Activated CD4-positive, alpha-beta T cell treated with anti-CD3 and anti-CD28 coated beads for 36 hours (primary cell): Measurements from ENCODE around the gene KLHDC4. TPM values are rescaled to one million over a fixed set of nuclear protein-coding genes. Genes with fewer than 3 reads are reported as not detected.
"Not testable (repeated sequence)": the region's sequence is repeated elsewhere in the genome, so short reads cannot be mapped to it uniquely, and the experiment has no call there.

Experiments
- ATAC-seq: fragments of 200-7000 bp; cut with Tn5 transposase; one replicate; pipeline ENCODE4 v1.10.0; 2021; ENCODE audit warnings: mild to moderate bottlenecking, moderate library complexity
- CTCF ChIA-PET: fragments of 350-600 bp; sonication (Branson Sonifier 250); formaldehyde crosslinking; loops from one replicate; lab custom pipeline; 2021; ENCODE audit warnings: antibody characterized with exemption; lab: Charles Lee
- POLR2A ChIA-PET: fragments of 350-600 bp; sonication (Branson Sonifier 250); formaldehyde crosslinking; loops from one replicate; lab custom pipeline; 2021; ENCODE audit warnings: antibody characterized with exemption, inconsistent platforms; lab: Charles Lee
- DNase-seq: peaks from one replicate; pipeline ENCODE4 v3.0.0-alpha.2; 2020
- H3K27ac Mint-ChIP-seq: one replicate; pipeline ENCODE4 v1.8.0; 2021; ENCODE audit warnings: mixed read lengths
- H3K27me3 Mint-ChIP-seq: one replicate; pipeline ENCODE4 v1.8.0; 2021; ENCODE audit warnings: mixed read lengths
- H3K36me3 Mint-ChIP-seq: one replicate; pipeline ENCODE4 v1.8.0; 2021; ENCODE audit warnings: low read depth, mixed read lengths
- H3K4me1 Mint-ChIP-seq: one replicate; pipeline ENCODE4 v1.8.0; 2021; ENCODE audit warnings: mixed read lengths
- H3K4me3 Mint-ChIP-seq: one replicate; pipeline ENCODE4 v1.8.0; 2021; ENCODE audit warnings: mild to moderate bottlenecking, moderate library complexity, mixed read lengths
- H3K9me3 Mint-ChIP-seq: one replicate; pipeline ENCODE4 v1.8.0; 2021; ENCODE audit warnings: low read depth, mixed read lengths
- intact Hi-C, 2 experiments: fragments of 100-400 bp; cut with DNase I in 1 of 2; cut with micrococcal nuclease in 1 of 2; formaldehyde crosslinking; loops; one replicate each; pipeline versions ENCODE4 v1.14.2 to v1.15.1; 2022 to 2024; cut with DNase I, micrococcal nuclease
- total RNA-seq, 2 experiments: library from RNA; stranded (reverse); gene quantifications; one replicate each; pipeline ENCODE4 v1.2.3, GENCODE V29; 2021

KLHDC4 gene
- total RNA-seq, 2 experiments from 2014 or later = 67.0 to 77.3 TPM

DNA sequence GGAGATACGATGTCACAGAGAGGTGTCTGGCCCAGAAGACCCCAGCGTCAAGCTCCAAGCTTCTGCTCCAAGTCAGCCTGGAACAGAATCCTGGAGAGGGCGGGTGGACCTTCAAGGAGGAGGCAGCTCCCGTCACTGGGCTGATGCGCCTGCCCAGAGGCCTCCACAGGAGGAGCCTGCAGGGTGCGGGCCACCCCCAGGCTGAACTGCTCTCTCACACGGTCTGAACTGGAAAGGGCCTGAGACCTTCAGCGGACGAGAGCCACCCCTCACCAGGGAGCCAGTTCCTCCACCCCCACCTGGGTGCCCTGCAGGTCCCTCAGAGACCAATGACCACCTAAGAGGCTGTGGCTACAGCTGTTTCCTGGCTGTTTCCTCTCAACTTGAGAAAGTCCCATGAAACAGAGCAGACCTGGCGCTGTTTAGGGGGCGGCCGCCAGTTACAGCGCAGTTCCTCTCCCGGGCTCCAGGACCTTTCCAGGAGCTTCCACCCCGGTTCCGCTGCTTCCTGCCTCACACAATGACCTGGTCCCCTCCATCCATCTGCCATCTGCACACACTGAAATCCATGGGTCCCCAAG lies 36.0 kb upstream of the KLHDC4 start:
- H3K4me1 Mint-ChIP-seq = peaks cover 10% of the 10 kb centered on the region
- no peaks in the 10 kb centered on the region for H3K27me3 Mint-ChIP-seq
- H3K4me3 Mint-ChIP-seq = no peak overlapping the region
- no peak overlapping the region for H3K27ac Mint-ChIP-seq
- H3K9me3 Mint-ChIP-seq = no peaks in the 10 kb centered on the region
- ChIA-PET CTCF (interaction anchor here (0.5 to 0.8 kb wide), 2 partner anchors 23 to 39 kb away, joined by 3 to 4 read pairs; no protein-coding TSS in a partner anchor), POLR2A (no interaction called here)
- intact Hi-C loops = loop anchor here in 1 of 2 experiments (2.0 kb wide), 1 partner anchor 15 kb away; no protein-coding TSS in a partner anchor
- no peak for ATAC-seq
- H3K36me3 Mint-ChIP-seq = no peaks in the 10 kb centered on the region
- DNase-seq = no peak

DNA sequence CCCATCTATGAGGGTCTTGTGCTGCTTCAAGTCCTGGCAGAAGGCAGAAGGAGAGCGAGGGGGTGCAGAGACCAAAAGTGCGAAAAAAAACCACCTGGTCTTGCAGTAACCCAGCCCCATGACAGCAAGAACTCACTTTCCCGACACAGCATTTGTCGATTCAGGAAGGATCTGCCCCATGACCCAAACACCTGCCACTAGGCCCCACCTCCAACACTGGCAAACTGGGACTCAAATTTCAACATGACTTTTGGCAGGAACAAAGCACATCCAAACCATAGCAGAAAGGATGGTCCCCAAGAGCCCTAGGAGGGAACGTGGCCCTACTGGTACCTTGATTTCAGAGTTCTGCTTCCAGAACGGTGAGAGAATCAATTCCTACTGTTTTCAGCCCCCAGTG lies 34.7 kb upstream of the KLHDC4 start:
- intact Hi-C loops = loop anchor here in 1 of 2 experiments (2.0 kb wide), 1 partner anchor 14 kb away; no protein-coding TSS in a partner anchor
- ATAC-seq = no peak
- ChIA-PET CTCF (no interaction called here), POLR2A (no interaction called here)
- Mint-ChIP-seq H3K27ac (no peak overlapping the region), H3K9me3 (no peaks in the 10 kb centered on the region), H3K36me3 (no peaks in the 10 kb centered on the region), H3K4me3 (no peak overlapping the region), H3K4me1 (no peaks in the 10 kb centered on the region), H3K27me3 (no peaks in the 10 kb centered on the region)
- no peak for DNase-seq

DNA sequence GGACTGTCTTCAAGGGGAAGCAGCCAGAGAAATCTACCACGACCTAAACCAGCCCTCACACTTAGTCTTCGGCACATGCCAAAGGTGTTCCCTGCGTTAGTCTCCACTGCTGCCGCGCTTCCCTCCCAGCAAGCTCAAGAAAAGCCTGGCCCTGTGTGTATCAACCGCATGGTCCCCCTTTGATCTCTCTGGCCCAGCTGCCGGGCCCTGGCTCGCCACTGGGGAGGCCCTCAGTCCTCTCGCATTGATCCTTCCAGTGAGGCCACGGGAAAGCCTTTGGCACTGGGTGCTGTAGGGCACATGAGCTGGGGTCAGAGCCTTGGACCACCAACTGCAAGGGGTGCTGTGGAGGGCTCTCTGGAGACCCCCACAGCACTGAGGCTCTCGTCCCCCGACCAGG lies 29.6 kb upstream of the KLHDC4 start:
- DNase-seq (no peak), ATAC-seq (no peak)
- no peaks in the 10 kb centered on the region for H3K36me3 Mint-ChIP-seq
- ChIA-PET CTCF (no interaction called here), POLR2A (no interaction called here)
- H3K4me1 Mint-ChIP-seq = no peaks in the 10 kb centered on the region
- no peaks in the 10 kb centered on the region for H3K27me3 Mint-ChIP-seq
- no peaks in the 10 kb centered on the region for H3K9me3 Mint-ChIP-seq
- intact Hi-C loops = no loop called here
- H3K27ac Mint-ChIP-seq = no peak overlapping the region
- H3K4me3 Mint-ChIP-seq = no peak overlapping the region

DNA sequence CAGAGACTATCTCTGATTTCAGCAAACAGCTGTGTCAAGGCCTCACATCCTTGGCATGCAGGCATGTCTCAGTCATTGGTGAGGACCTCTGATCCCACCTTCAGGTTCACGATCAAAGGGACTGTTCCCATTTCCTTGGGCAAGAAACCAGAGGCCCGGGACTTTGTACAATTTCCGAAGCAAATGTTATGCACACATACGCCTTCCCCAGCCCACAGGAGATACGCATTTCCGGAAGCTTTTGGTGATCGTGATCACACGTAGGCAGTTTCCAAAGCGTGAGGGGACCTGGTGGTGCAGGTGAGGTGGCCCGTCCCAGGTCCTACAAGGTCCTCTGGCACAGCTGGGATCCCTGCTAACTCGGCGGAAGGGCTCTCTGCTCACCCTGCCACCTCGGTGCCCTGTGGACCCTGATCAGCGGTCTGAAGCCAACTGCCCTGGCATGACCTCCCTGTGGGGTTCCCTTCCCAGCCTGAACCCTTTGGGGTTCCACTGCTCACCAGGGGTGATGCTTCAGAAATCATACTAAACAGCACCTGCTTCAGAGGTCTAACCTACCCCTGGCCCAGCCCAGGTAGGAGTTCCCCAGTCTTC lies 28.8 kb upstream of the KLHDC4 start:
- intact Hi-C loops = no loop called here
- Mint-ChIP-seq H3K4me3 (no peak overlapping the region), H3K9me3 (no peaks in the 10 kb centered on the region), H3K27ac (no peak overlapping the region), H3K4me1 (no peaks in the 10 kb centered on the region), H3K36me3 (no peaks in the 10 kb centered on the region), H3K27me3 (no peaks in the 10 kb centered on the region)
- CTCF ChIA-PET = interaction anchor here (1.2 to 1.8 kb wide), 2 partner anchors 9 to 15 kb away, joined by 3 to 6 read pairs; no protein-coding TSS in a partner anchor
- no peak for DNase-seq
- POLR2A ChIA-PET = interaction anchor here (0.6 kb wide), 1 partner anchor 159 kb away, joined by 3 read pairs; no protein-coding TSS in a partner anchor
- no peak for ATAC-seq

DNA sequence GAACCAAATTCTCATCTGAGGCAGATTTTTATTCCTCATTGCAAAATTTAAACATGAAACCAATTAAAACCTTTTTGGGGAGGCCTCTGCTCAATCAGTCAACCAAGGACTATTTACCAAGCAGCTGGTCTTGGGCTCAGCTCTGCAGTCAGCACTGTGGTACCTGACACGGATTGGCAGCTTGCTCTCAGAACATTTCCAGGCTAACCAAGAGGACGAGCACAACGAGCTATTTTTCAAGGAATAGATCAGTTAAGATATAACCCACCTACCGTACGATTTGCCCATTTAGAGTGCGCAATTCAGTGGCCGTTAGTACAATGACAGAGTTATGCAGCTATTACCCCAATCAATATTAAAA lies 26.4 kb upstream of the KLHDC4 start:
- ATAC-seq (no peak), DNase-seq (no peak)
- intact Hi-C loops = no loop called here
- H3K27ac Mint-ChIP-seq = no peak overlapping the region
- CTCF ChIA-PET = interaction anchor here (1.1 to 5.1 kb wide), 3 partner anchors 12 to 80 kb away, joined by 3 to 30 read pairs (median 4); no protein-coding TSS in a partner anchor
- H3K27me3 Mint-ChIP-seq = no peaks in the 10 kb centered on the region
- no peak overlapping the region for H3K4me3 Mint-ChIP-seq
- no peaks in the 10 kb centered on the region for H3K36me3 Mint-ChIP-seq
- POLR2A ChIA-PET = no interaction called here
- H3K4me1 Mint-ChIP-seq = no peaks in the 10 kb centered on the region
- H3K9me3 Mint-ChIP-seq = no peaks in the 10 kb centered on the region

DNA sequence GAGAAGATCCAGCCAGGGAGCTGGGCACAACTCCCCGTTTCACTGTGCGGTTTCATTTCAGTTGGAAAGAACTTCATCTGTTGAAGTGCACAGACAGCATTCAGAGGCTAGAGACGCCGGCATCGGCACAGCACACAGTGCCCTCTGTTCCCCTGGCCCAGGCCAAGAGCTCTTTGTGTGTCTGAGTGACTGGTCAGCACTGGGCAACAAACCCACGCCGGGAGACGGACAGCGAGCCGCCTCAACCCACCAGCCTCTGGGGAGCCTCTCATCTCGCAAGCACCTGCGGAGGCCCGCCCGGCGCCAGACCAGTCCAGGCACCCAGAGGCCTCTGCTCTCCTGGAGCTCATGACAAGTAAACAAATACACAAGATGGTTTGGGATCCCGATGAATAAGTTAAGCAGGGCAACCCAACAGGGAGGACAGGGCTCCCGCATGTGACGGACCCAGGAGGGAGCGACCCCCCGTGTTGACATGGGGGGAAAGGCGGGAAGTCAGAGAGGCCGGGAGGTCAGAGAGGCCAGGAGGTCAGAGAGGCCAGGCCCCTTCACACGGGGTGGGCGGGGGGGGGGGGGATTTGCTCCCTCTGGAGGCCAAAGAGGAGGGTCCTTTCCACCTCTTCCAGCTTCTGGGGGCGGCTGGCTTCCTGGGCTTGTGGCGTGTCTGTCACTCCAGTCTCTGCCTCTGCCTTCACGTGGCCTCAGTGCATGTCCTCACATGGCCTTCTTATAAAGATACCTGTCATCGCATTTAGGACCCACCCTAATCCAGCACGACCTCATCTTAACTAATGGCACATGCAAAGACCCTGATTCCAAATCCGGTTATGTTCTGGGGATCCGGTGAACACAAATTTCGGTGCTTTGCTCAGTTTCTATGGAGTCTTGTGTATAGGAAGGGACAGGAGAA lies 25.8 kb upstream of the KLHDC4 start:
- Mint-ChIP-seq H3K36me3 (no peaks in the 10 kb centered on the region), H3K9me3 (no peaks in the 10 kb centered on the region), H3K27me3 (no peaks in the 10 kb centered on the region), H3K4me3 (no peak overlapping the region), H3K27ac (no peak overlapping the region), H3K4me1 (no peaks in the 10 kb centered on the region)
- ATAC-seq (no peak), DNase-seq (no peak)
- CTCF ChIA-PET = interaction anchor here (1.1 to 5.1 kb wide), 3 partner anchors 11 to 80 kb away, joined by 3 to 30 read pairs (median 4); no protein-coding TSS in a partner anchor
- POLR2A ChIA-PET = no interaction called here
- intact Hi-C loops = no loop called here

DNA sequence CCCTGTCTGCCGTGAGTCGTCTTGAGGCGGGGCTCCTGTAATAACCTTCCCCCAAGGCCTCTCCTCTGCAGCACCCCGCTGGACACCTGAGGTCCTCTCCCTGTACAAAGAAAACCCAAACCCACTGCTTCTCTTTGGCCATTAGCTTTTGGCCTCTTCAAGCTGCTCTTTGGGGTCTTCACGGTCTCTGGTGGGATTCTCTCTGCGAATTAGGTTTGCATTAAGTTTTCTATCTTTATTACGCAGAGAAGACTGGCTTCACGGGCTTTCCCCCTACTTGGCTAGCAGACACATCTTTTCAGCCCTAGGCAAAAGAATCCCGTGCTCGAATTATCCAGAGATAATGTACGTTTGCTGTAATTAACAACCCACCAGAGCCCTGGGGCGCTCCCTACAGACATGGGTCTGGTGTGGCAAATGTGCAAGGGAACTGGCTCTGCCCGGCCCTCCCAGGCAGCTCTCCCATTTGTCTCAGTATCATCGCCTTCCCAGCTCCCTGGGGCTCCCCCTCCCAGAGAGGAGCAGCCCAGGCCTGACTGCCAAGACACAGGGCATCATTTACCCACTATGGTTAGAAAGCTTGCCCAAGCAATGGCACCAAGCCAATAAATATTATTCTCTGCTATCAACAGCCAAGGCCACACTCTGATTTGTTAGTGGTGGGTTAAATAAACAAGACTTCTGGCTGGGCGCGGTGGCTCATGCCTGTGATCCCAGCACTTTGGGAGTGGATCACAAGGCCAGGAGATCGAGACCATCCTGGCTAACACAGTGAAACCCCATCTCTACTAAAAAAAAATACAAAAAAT lies 24.7 kb upstream of the KLHDC4 start:
- Mint-ChIP-seq H3K4me3 (no peak overlapping the region), H3K27me3 (no peaks in the 10 kb centered on the region), H3K36me3 (no peaks in the 10 kb centered on the region), H3K4me1 (no peaks in the 10 kb centered on the region), H3K9me3 (no peaks in the 10 kb centered on the region), H3K27ac (no peak overlapping the region)
- CTCF ChIA-PET = interaction anchor here (0.6 to 5.1 kb wide), 4 partner anchors 10 to 132 kb away, joined by 3 to 30 read pairs (median 3); no protein-coding TSS in a partner anchor
- POLR2A ChIA-PET = no interaction called here
- intact Hi-C loops = no loop called here
- DNase-seq = no peak
- ATAC-seq = no peak

DNA sequence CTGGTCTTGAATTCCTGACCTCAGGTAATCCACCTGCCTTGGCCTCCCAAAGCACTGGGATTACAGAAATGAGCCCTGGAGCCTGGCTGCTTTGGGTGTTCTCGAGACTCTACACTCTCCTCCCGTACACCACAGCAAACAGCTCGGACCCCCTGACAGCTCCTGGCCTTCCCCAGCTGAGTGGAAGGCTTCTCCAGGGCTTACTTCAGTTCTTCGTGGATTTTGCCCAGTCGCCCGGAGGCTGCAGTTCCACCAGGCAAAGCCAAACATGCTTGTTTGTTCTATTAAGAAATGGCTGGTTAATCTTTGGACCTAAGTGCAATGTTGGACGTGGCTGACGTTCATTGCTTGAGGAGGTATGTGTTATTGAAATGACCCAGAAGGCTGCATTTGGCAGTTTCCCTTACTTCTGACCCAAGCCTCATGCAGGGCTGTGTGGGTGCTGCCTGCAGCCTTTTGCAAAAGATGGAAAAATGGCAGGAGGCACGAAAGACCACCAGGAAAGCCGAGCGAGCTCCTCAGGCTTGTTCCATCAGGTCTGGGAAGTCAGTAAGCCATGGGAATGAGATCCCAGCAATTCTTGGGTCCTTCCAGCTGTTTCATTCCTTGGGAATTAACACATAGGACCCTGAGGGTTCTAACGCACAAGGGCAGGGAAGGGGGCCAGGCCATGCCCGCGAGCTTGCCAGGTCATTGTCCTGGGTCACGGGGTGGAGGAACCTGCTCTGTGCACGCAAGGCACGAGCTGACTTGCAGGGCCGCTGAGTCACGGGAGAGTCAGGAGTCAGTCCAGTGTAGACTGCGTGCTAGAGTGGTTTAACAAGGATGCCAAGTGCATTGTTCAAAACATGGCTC lies 23.9 kb upstream of the KLHDC4 start:
- no peaks in the 10 kb centered on the region for H3K27me3 Mint-ChIP-seq
- POLR2A ChIA-PET = no interaction called here
- H3K4me1 Mint-ChIP-seq = no peaks in the 10 kb centered on the region
- no peak overlapping the region for H3K27ac Mint-ChIP-seq
- DNase-seq (no peak), ATAC-seq (no peak)
- intact Hi-C loops = no loop called here
- CTCF ChIA-PET = interaction anchor here (0.6 to 5.1 kb wide), 4 partner anchors 10 to 133 kb away, joined by 3 to 30 read pairs (median 3); no protein-coding TSS in a partner anchor
- no peaks in the 10 kb centered on the region for H3K36me3 Mint-ChIP-seq
- H3K4me3 Mint-ChIP-seq = no peak overlapping the region
- no peaks in the 10 kb centered on the region for H3K9me3 Mint-ChIP-seq

DNA sequence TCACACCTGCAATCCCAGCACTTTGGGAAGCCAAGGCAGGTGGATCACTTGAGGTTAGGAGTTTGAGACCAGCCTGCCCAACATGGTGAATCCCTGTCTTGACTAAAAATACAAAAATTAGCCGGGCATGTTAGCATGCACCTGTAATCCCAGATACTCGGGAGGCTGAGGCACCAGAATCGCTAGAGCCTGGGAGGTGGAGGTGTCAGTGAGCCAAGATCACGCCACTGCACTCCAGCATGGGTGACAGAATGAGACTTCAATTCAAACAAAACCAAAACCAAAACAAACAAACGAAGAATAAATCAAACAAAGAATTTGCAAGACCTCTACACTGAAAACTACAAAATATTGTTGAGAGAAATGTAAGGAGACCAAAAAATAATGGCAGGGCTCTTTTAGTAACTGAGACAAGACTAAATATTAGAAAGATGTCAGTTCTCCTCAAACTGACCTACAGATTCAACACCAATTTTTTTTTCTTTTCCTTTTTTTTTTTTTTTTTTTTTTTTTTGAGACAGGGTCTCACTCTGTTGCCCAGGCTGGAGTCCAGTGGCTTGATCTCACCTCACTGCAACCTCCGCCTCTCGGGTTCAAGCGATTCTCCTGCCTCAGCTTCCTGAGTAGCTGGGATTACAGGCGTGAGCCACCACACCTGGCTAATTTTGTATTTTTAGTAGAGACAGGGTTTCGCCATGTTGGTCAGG lies 23.1 kb upstream of the KLHDC4 start:
- intact Hi-C loops, ATAC-seq, H3K9me3 Mint-ChIP-seq, H3K36me3 Mint-ChIP-seq, POLR2A ChIA-PET, H3K27me3 Mint-ChIP-seq, DNase-seq, H3K27ac Mint-ChIP-seq, H3K4me3 Mint-ChIP-seq, H3K4me1 Mint-ChIP-seq: not testable (repeated sequence)
- CTCF ChIA-PET = interaction anchor here (5.1 kb wide), 1 partner anchor 9 kb away, joined by 30 read pairs; no protein-coding TSS in a partner anchor
